Effector memory CD4-positive, alpha-beta T cell (primary cell): Measurements from ENCODE around the gene UBXN11.

Experiments
- DNase-seq, 3 donors: peaks; one replicate each; pipeline ENCODE4 v3.0.0-alpha.2; 2020
- H3K27ac ChIP-seq: 2 replicates; pipeline ENCODE4 v1.7.0; 2013; ENCODE audit warnings: mild to moderate bottlenecking, low read length, moderate library complexity; ENCODE audit not compliant: insufficient read depth, poor library complexity, severe bottlenecking
- H3K27me3 ChIP-seq: replicated peaks from 2 replicates; pipeline ENCODE4 v1.7.0; 2013; ENCODE audit warnings: mild to moderate bottlenecking, low read length; ENCODE audit not compliant: insufficient read depth, control insufficient read depth, poor library complexity, severe bottlenecking
- H3K36me3 ChIP-seq: 2 replicates; pipeline ENCODE4 v1.7.0; 2013; ENCODE audit warnings: mild to moderate bottlenecking, low read length, moderate library complexity; ENCODE audit not compliant: control insufficient read depth, insufficient read depth
- H3K4me1 ChIP-seq: 2 replicates; pipeline ENCODE4 v1.7.0; 2013; ENCODE audit warnings: low read length, mild to moderate bottlenecking; ENCODE audit not compliant: control insufficient read depth, insufficient read depth, poor library complexity, severe bottlenecking
- H3K4me3 ChIP-seq: 2 replicates; pipeline ENCODE4 v1.7.0; 2013; ENCODE audit warnings: low read length, low read depth, mild to moderate bottlenecking; ENCODE audit not compliant: insufficient read depth, poor library complexity, severe bottlenecking
- H3K9me3 ChIP-seq: 2 replicates; pipeline ENCODE4 v1.7.0; 2013; ENCODE audit warnings: mild to moderate bottlenecking, low read length, moderate library complexity; ENCODE audit not compliant: control insufficient read depth

The UBXN11 gene

DNA sequence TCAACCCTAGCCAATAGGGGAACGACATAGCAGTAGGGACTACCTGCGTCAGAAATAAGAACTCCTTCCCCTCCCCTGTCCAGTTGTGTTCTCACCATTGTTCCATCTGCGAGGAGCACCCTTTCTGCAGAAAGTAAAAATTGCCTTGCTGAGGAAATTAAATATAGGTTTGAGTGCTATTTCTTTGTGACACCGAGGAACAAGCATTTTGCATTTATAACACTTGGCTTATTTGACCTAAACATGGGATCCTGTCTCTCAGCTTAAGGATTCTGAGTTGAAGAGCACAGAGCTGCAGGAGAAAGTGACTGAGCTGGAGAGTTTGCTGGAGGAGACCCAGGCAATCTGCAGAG, 37.3 kb downstream of the UBXN11 start:
- no peaks in the 10 kb centered on the region for H3K9me3 ChIP-seq
- H3K4me1 ChIP-seq = no peaks in the 10 kb centered on the region
- H3K4me3 ChIP-seq = no peak overlapping the region
- H3K36me3 ChIP-seq = peaks cover 27% of the 10 kb centered on the region
- H3K27ac ChIP-seq = no peak overlapping the region
- H3K27me3 ChIP-seq = no peaks in the 10 kb centered on the region
- no peak for DNase-seq

DNA sequence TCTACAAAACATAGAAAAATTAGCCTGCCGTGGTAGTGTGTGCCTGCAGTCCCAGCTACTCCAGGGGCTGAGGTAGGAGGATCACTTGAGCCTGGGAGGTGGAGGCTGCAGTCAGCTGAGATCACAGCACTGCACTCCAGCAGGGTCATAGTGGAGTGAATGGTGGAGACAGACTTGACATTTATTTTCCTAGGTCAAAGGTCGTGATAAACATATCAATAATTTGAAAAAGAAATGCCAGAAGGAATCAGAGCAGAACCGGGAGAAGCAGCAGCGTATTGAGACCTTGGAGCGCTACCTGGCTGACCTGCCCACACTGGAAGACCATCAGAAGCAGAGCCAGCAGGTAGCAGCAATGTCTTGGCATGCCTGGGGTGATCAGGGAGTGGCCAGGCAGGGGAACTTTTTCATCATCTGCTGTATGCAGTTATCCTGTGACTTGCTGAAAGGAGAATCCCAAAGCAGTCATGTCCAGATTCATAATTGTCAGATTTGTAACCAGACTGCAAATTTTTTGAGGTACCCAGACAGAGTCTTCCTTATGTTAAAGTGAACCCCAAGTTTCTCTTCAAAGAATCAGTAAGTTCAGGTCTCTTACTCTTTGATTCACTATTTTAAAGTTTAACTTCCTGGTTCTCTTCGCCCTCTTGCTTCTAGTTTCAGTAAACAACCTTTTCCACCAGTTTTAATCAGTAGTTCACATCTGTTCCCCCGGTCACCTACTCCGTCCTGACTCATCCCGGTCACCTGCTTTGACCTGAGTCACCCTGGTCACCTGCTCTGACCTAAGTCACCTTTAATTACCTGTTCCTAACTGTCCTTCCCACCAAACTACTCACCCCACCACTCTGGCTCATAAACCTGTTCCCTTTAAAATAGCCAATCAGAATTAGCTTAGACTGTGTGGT, 37.9 kb downstream of the UBXN11 start:
- Histone ChIP-seq H3K4me3 (no peak overlapping the region), H3K36me3 (peaks cover 32% of the 10 kb centered on the region)

DNA sequence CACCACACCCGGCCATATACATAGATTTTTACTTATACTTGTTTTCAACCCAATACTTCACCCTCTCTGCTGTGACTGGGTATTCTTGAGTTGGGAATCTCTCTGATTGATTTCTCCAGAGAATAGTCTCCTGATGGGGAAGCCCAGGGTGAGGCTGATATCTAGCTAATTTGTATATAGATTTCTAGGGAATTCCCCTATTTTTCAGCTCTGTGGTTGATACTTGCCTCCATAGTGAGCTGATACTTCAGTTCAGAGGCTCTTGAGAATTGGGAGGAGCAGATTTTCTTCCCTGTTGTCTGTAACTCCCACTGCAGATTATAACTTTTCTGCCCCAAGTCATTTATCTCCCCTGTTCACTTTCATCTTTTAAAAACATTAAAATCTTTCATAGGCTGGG, 41.0 kb downstream of the UBXN11 start:
- peaks cover 28% of the 10 kb centered on the region for H3K36me3 ChIP-seq

More for the DNA sequence above, 37.9 kb downstream of the UBXN11 start:
- Histone ChIP-seq H3K27me3 (no peaks in the 10 kb centered on the region), H3K27ac (no peak overlapping the region), H3K9me3 (no peaks in the 10 kb centered on the region), H3K4me1 (no peaks in the 10 kb centered on the region)
- no peak for DNase-seq

DNA sequence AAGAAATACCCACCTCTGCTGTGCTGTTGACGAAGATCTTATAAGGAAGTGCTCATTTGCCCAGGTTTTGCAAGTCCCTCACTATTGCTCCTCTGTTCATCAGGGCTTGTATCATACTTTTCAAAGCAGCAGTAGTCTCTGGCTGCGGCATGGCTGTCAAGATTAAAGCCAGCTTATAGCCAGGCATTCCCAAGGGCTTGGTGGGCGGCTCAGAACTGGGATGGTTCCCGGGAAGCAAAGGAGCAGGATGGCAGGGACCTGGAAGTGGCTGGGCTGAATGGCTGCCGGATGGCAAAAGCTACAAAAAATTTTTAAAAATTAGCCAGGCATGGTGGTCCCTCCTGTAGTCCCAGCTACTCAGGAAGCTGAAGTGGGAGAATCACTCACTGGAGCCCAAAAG, 43.2 kb downstream of the UBXN11 start:
- no peaks in the 10 kb centered on the region for H3K4me1 ChIP-seq
- H3K27ac ChIP-seq = no peak overlapping the region
- no peaks in the 10 kb centered on the region for H3K9me3 ChIP-seq
- H3K36me3 ChIP-seq = peaks cover 32% of the 10 kb centered on the region
- no peak for DNase-seq
- H3K4me3 ChIP-seq = no peak overlapping the region
- no peaks in the 10 kb centered on the region for H3K27me3 ChIP-seq

More for the DNA sequence above, 41.0 kb downstream of the UBXN11 start:
- H3K9me3 ChIP-seq = no peaks in the 10 kb centered on the region
- H3K27me3 ChIP-seq = no peaks in the 10 kb centered on the region
- DNase-seq = no peak
- no peak overlapping the region for H3K27ac ChIP-seq
- no peak overlapping the region for H3K4me3 ChIP-seq
- no peaks in the 10 kb centered on the region for H3K4me1 ChIP-seq

DNA sequence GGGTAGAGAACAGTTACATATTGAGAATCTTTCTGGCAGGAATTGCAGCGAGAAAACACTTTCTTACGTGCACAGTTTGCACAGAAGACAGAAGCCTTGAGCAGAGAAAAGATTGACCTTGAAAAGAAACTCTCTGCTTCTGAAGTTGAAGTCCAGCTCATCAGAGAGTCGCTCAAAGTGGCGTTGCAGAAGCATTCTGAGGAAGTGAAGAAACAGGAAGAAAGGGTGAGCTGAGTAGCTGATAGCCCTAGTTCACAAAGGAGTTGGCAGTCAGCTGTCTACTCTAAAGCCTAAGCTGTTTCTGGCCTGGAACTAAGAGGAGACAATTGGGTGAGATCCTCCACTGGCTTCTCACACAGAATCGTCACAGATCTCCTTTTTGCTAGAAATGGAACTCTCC, 46.9 kb downstream of the UBXN11 start:
- Histone ChIP-seq H3K9me3 (no peaks in the 10 kb centered on the region), H3K4me3 (no peak overlapping the region), H3K36me3 (peaks cover 44% of the 10 kb centered on the region), H3K27ac (no peak overlapping the region), H3K4me1 (no peaks in the 10 kb centered on the region), H3K27me3 (no peaks in the 10 kb centered on the region)
- no peak for DNase-seq

DNA sequence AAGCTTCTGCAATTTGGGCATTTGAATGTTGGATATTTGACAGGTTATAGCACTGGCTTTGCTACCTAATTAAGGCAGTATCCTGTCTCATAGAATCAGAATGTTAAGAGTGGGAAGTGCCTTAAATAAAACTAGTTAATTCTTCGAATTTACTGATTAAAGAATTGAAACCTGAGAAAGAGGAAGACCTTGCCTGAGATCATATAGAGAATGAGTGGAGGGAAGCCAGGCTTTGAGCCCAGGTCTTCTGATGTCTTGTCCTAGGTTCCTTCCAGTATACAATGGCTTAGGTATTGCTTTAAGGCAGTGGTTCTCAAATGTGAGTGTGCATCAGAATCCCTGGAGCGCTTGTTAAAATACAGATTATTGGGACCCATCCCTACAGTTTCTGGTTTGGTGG, 47.4 kb downstream of the UBXN11 start:
- Histone ChIP-seq H3K27ac (no peak overlapping the region), H3K36me3 (peaks cover 43% of the 10 kb centered on the region), H3K4me3 (no peak overlapping the region), H3K9me3 (no peaks in the 10 kb centered on the region), H3K4me1 (no peaks in the 10 kb centered on the region), H3K27me3 (no peaks in the 10 kb centered on the region)
- DNase-seq = no peak

DNA sequence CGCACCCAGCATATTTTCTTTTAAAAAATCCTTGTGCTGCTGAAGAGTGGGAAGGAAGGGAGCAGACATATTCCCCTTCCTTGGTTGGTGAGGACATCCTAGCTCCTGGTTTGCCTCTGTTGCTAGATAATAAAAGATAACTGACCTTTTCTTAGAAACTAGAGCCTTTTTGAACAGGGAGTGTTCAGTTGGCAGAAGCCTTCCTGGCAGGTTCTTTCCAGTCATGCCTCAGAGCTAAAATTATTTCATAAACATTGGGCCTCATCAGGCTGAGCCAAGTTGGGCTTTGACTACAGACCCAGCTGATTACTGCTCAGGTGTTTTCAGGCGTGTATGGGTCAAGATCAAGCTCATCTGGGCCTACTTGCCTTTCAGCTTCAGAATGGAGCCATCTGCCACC, 49.2 kb downstream of the UBXN11 start:
- Histone ChIP-seq H3K9me3 (no peaks in the 10 kb centered on the region), H3K36me3 (peaks cover 30% of the 10 kb centered on the region), H3K27me3 (no peaks in the 10 kb centered on the region), H3K27ac (no peak overlapping the region), H3K4me3 (no peak overlapping the region), H3K4me1 (no peaks in the 10 kb centered on the region)
- DNase-seq = no peak

DNA sequence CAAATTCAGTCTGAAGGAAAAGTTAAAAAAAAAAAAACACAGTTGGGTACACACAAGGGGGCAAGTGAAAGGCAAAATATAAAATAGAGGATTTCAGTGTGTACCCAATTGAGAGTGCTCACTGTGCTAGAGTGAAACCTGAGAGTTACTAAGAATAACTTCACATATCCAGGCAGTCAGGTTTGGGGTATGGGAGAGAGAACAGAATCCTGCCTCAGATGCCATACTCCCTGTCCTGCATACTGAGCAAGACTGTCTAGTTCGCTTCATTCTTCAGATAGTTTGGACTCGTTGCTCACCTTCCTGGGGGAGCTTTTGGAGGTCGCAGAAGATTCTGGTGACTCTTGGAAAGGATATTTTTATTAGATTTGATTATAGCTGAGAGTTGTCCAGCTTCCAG, 52.0 kb downstream of the UBXN11 start:
- Histone ChIP-seq H3K36me3 (peaks cover 26% of the 10 kb centered on the region), H3K4me3 (no peak overlapping the region), H3K9me3 (no peaks in the 10 kb centered on the region), H3K27me3 (no peaks in the 10 kb centered on the region), H3K4me1 (no peaks in the 10 kb centered on the region), H3K27ac (no peak overlapping the region)
- DNase-seq = no peak

DNA sequence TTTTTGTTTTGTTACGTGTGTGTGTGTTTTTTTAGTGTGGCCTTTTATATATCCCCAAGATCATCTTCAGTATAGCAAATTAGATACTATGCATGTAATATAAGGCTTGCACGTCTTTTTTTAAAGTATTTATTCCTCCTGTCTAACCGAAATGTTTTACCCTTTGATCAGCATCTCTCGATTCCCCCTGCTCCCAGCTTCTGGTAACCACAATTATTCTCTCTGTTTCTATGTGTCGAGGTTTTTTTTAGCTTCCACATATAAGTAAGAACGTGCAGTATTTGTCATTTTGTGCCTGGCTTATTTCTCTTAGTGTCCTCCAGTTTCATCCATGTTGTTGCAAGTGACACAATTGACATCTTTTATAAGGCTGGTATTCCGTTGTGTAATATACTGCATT, 53.7 kb downstream of the UBXN11 start:
- H3K36me3 ChIP-seq = peaks cover 14% of the 10 kb centered on the region
- H3K27ac ChIP-seq = no peak overlapping the region
- H3K9me3 ChIP-seq = no peaks in the 10 kb centered on the region
- no peak overlapping the region for H3K4me3 ChIP-seq
- no peak for DNase-seq
- no peaks in the 10 kb centered on the region for H3K27me3 ChIP-seq
- H3K4me1 ChIP-seq = no peaks in the 10 kb centered on the region

DNA sequence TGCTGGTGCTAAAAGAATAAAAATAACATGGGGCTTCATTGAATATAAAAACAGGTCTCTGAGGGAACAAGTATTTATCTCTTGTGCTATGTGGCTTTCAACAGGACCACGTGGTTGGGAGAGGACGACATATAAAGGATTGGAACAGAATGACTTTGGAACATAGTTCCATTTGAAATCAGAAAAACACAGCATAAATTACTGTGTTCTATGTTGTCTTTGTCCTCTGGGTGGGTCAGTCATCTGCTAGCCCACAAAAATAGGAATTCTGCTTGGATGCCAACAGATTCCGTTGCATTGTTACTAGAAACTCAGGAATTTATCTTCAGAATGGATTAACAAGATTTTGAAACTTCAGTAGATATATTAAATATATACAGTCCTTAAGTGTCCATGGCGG, 66.5 kb downstream of the UBXN11 start:
- no peak for DNase-seq

More for the DNA sequence above, 66.5 kb downstream of the UBXN11 start:
- no peak overlapping the region for H3K27ac ChIP-seq
- H3K4me3 ChIP-seq = no peak overlapping the region
- peaks cover 5% of the 10 kb centered on the region for H3K4me1 ChIP-seq
- no peaks in the 10 kb centered on the region for H3K9me3 ChIP-seq
- H3K36me3 ChIP-seq = peaks cover 18% of the 10 kb centered on the region
- no peaks in the 10 kb centered on the region for H3K27me3 ChIP-seq
